HG03342 (cell line): ENCODE measurements around the gene ADGRL2.
"Not testable (repeated sequence)": the region's sequence is repeated elsewhere in the genome, so short reads cannot be mapped to it uniquely, and the experiment has no call there.

ENCODE experiments used
- ATAC-seq: cut with Tn5 transposase; IDR thresholded peaks from one replicate; pipeline ENCODE4 v1.9.1; 2021; ENCODE audit warnings: mild to moderate bottlenecking, moderate library complexity; ENCODE audit not compliant: unreplicated experiment

The ADGRL2 gene

DNA sequence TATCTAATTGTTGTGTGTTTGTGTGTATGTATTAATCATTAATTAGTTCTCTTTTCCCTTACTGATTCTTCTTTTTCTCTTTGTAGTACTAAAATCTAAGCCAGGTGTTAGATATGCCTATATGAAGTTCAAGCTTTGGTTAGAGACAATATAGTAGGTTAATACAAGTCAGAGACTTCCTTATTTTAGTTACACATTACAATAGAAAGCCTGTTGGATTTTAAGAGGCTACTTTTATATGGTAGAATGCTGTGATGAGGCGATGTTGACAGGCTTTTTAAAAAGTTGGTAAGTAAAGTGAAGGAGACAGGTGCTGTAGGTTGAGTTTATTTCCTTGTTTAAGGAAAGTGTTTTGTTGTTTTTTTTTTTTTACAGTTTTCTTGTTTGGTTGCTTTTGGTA lies 45.9 kb downstream of the ADGRL2 start:
- ATAC-seq = no peak

DNA sequence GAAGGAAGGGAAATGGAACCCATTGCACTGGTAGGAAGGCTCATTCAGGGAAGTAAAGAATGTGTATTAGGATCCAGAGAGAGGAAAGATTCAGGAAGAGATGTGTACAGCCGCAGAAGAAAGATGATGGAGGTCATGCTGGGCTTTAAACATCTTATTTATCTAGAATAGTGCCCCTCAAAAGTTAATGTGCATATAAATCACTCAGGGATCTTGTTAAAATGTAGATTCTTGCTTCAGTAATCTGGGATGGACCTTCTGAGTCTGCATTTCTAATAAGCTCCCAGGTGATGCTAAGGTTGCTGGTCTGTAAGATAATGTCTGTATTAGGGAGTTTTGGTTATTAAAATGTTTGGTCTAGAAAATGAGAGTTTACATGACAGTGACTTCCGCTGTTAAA lies 46.3 kb downstream of the ADGRL2 start:
- ATAC-seq = no peak

DNA sequence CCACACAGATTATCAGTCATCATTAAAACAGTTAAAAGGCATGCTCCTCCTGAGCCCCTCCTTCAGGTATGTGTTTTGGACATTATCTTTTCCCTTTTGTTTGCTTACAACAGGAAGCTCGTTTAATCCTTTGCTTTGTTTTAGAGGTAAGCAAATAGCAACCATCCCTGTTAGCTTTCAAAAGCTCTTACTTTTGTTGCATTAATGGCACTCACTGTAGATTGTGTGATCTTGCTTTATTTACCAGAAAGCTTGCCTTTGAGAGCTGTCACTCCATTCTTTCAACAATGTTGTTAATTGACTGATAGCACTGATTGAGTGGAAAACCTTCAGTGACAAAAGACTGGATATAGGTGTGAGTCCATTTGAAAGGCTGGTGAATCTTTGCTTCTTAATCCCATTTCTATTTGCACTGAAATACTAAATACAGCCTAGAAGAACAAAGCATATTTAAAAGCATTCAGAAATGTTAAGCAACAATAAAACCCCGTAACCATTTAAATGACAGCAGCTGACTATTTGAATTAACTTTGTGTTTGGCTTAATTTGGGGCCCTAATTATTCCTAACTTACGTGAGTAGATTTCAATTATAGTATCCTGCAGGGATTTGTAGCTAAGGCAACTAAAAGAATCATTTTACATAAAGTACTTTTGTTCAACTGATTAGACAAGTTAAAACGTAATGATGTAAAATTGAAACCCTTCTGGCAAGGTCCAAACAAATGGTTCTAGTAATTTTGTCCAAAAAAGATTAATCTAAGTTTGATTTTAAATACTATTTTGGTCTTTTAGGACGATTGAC lies 48.3 kb downstream of the ADGRL2 start:
- no peak for ATAC-seq

DNA sequence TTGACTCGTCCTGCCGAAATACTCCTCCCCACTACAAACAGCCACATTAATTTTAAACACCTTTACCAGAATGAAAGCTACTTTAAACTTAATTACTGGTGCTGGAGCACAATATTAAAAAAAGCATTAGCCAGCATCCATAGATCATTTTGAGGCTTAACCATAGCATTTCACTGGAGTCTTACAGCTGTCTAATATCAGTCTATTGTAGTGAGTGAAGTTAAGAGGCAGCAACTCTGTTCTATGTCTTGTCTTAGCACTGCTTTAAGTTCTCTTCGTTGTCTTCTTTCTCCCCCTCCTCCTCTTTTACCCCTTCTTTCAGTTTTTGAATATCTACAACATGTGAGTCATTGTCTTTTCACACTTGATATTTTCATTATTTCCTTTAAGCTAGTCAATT lies 49.3 kb downstream of the ADGRL2 start:
- no peak for ATAC-seq

DNA sequence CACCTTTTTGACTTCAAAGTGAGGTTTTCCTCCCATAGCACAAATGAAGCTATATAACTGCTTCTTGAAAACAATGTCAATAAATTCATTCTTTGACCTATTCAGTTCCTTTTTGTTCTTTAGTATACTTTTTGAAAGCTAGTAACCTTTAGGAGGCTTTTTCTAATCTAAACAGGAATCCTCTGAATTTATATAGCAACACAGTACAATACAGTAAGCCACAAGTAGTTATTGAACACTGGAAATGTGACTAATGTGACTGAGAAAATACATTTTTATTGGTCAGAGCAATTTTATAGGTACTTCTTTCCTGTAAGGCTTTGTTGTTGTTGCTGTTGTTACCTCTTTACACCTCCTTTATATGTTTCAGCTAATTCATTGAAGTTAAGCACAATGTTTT lies 49.8 kb downstream of the ADGRL2 start:
- ATAC-seq = no peak

DNA sequence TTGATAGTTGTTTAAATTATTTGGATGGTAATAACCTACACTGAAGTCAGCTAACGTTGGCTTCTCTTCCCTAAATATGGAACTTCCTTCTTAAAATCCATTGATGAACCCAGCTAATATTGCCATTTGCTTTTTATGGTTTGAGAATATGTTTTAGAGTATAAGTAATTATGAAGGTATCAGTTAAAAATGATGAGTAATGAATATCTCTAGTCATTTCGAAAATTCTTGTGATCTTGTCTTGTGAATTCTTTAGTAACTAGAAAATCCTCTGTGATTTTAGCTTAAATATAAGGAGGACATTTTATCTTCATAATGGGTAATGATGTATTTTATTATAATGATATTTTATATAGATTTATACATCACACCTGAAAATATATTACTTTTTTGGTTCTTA lies 50.5 kb downstream of the ADGRL2 start:
- ATAC-seq = no peak

DNA sequence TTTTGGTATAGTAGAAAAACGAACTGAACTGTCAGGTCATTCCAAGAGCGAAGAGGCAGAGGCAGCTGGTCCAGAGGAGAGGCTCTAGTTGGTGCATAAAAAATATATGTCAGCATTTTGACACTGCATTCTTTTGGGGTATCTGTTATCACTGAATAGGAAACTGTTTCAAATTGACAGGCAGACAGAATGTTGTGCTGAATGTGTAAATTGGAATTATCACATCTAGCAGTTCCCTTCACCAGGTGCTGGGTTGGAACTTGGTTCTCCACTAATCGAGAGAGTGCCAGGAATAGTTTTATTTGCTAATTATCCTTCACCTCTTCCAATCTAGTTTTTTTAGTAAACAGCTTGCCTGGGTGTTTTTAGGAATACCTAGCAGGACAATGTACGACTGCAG lies 52.2 kb downstream of the ADGRL2 start:
- no peak for ATAC-seq

DNA sequence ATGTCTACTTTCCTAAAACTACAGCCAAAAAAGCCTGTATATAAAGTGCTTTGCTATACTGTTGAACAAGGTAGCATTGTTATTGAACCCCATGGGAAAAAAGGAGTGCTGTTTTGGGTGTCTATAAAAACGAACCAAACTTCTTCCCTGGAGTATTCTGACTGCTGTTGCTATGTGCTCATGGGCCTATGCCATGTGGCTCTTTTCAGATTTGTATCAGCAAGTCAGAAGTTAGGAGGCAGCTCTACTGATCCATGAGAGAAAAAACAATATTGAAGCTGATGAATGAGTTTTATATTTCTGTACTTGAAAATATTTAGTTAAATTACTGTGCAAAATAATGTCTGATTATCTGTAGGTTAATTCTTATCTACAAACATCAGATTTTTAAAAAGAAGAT lies 66.5 kb downstream of the ADGRL2 start:
- no peak for ATAC-seq

DNA sequence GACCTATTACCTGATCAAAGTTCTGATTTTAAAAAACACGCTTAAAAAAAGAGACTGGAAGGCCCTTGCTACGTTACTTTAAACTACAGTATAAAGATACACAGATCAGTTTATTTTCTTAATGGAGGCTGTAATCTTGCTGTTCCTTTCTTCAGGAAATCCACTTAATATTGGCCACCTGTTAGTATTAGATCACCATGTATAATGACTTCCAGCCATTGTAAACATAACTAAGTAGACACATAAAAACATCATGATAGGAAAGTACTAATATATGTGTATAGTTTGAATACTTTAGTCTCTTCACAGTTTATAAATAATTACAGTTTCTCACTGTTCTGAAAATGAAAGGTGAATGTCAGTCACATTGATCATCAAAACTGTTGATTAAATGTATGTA lies 68.6 kb downstream of the ADGRL2 start:
- ATAC-seq = no peak

DNA sequence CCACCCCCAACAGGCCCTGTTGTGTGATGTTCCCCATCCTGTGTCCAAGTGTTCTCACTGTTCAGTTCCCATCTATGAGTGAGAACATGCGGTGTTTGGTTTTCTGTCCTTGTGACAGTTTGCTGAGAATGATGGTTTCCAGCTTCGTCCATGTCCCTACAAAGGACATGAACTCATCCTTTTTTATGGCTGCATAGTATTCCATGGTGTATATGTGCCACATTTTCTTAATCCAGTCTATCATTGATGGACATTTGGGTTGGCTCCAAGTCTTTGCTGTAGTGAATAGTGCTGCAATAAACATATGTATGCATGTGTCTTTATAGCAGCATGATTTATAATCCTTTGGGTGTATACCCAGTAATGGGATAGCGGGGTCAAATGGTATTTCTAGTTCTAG lies 70.4 kb downstream of the ADGRL2 start:
- ATAC-seq = not testable (repeated sequence)

DNA sequence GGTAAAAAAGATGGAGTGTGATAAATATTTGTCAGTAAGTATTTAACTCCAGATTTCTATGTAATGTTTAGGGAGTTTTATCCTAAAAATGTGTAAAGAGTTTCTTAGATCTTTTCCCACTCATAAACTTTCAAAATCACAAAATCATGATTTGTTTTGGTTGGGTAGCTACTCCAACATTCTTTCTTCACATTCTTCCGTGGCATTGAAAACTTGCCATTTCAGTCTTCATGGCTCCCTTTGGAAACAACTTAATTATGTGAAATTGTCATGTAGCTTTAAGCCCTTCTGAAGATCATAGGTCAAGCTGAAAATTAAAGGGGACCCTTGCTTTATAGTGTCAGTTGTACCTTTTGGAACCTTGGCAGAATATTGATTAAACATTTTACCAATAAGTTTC lies 73.2 kb downstream of the ADGRL2 start:
- no peak for ATAC-seq

DNA sequence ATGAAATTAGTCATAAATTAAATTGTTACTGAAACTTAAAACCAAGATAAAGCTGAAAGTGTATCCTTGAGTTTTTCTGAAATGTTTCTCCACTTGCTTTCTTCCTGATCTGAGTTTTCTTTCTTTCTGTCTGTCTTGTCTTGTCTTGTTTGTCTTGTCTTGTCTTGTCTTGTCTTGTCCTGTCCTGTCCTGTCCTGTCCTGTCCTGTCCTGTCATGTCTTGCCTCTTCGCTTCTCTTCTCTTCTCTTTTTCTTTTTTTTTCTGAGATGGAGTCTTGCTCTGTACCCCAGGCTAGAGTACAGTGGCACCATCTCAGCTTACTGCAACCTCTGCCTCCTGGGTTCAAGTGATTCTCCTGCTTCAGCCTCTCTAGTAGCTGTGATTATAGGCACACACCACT lies 73.7 kb downstream of the ADGRL2 start:
- ATAC-seq = no peak

DNA sequence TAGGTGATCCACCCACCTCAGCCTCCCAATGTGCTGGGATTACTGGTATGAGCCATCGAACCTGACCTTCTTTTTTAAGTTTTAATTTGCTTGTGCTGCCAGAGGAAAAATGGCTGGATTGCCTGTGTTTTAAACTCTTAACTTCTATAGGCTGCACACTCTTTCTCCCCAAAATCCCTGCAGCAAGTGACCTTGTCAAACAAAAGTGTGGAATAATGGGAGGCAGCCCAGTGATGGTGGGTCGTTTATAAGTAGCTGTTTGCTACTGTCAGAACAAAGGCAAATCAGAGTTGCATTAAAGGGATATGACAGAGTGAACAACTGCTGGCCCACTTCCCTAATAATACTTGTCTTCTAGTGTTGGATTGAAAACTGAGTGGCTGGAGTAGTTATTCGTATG lies 74.2 kb downstream of the ADGRL2 start:
- no peak for ATAC-seq

DNA sequence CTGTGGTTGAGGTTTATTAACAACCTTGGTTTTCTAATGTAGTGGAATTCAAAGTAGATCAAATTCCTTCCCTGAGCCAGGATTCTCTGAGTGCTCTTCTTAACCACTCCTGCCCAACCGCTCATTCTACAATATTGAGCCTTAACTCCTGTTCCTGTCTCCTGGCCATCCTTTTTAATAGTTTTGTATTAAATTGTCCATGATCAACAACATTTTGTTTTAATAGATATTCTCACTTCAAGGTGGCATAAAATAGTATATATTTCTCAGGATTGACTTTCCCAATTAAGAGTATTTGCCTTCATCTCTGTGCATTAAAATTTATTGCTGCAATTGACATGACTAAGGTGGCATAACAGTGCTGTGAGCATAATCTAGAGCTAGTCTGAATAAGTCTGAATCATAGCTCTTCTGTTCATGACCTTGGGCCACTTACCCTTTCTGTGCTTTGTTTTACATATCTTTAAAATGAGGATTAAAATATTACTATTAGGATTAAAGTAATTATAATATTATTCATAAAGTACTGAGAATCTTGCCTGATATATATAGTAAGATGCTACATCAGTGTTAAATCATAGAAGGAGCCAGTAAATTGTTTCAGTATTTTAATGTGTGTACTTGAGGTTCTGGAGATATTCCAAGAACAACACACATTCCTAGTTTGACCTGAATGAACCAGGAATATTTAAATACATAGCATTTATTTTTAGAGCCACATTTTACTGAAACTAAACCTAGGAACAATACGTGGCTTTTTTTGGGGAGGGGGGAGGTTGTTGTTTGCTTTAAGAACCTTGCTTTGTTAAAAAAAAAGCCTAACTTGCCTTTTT lies 76.4 kb downstream of the ADGRL2 start:
- ATAC-seq = no peak

DNA sequence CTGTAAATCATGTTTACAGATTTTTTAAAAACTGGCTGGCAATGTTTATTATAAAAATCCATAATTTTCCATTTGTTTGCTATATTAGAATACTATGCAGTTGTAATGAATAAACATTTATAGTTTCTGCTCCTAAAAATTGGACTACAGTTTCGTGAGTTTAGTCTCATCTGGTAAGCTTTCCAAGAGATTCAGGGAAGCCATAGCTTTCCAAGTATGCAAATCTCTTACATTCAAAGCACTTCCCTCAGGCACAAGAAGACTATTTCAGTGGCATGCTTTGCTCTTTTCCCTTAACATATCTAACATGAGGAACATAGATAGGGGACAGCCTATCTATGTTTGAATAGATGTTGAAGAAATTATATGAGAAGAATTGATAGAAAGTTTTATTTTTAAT lies 77.2 kb downstream of the ADGRL2 start:
- ATAC-seq = no peak

DNA sequence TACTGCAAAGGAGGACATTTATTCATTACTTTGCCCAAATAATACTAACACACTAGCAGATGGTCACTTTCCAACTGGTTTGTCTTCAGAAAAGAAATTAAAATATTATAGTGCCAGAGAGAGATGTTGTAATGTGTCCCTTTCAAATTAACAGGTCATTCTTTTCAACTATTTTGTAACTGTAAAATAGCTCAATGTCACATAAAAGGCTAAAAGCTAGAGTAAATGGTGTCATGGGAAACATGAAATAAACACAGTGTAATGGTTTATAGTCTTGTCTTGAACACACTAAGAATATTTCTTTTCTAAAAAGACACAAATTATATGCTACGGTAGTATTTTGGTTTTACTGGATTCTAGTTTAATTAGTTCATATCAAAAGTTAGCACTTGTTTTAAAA lies 77.8 kb downstream of the ADGRL2 start:
- ATAC-seq = no peak

DNA sequence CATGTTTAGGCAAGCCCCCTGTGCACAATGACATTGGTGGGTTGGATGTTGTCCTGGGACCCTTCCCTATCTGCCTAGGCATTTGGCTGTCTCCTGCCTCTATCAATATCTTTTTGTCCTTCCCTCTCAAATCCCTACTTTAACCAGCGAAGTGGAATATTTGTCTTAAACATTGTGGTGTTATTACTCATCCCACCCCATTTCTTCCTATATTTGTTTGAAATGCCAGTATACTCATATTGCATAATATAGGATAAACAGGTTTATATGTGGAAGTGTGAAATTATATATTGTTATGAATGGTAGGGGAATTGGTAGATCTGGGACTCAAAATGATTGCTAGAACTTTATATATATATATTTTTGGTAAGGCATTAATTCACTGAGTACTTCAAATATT lies 80.0 kb downstream of the ADGRL2 start:
- ATAC-seq = no peak

DNA sequence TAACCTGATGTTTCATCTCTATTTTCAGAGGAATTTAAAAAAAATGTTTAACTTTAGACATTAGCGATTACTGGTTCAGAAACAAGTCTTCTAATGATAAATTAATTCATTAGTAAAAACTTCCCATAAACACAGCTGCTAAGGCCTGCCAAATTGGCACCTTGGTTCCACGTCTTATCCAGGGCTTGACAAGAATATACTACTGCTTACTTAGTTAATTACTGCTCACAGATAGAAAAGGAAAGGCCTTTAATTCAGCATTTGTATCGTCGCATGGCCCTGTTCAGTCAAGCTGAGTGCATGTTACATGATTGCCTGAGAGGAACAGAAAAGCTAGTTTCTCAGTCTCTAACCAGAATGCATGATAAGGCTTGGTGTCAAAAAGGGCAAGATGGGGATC lies 84.6 kb downstream of the ADGRL2 start:
- no peak for ATAC-seq

DNA sequence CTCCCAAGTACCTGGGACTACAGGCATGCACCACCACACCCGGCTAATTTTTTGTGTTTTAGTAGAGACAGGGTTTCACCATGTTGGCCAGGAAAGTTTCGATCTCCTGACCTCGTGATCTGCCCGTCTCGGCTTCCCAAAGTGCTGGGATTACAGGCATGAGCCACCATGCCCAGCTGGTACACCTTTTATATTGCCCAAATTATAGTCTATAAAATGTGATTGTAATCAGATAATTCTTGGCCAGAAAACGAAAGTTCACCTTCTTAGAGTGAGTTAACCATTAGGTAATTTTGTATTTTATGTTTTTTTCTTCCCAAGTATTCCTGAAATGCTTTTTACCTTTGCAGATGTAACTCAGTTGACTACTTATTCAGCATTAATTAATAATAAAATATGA lies 85.6 kb downstream of the ADGRL2 start:
- ATAC-seq = not testable (repeated sequence)

DNA sequence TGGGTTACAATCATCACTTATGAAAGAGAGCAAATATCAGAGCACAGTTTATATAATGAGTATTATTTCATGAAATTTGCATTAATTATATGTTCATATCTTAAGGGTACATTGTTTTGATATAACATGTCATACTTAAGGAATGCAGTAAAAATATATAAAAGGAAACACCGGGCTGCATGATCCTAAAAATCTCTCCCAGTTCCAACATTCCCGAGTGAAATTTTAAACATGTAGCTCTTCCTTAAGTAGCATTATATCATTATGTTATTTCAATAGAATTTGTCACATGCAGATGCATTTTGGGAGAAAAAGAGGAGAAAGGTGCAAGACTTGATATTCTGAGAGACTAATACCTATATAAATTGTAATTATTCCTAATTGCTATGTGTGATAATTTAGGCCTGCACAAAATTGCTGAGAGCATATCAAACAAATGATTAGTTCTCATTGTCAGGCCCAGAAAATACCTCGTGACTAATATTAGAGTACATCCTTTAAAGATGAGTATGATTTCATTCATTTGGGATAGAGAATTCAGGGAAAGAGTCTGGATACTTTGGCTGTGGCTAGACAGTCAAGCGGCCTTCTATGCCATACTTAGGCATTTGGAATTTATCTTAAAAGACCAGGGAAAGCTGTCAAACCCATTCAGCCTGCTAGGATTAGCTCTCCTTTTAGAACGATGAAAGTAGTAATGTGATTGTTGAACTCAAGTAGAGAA lies 86.8 kb downstream of the ADGRL2 start:
- no peak for ATAC-seq

DNA sequence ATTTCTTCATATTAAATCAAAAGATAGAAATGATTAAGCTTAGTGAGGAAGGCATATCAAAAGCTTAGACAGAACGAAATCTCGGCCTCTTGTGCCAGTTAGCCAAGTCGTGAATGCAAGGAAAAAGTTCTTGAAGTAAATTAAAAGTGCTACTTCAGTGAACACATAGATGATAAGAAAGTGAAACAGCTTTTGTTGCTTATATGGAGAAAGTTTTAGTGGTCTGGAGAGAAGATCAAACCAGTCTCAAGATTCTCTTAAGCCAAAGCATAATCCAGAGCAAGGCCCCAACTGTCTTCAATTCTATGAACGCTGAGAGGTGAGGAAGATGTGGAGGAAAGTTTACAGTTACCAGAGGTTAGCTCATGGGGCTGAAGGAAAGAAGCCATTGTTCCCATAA lies 88.4 kb downstream of the ADGRL2 start:
- ATAC-seq = no peak

DNA sequence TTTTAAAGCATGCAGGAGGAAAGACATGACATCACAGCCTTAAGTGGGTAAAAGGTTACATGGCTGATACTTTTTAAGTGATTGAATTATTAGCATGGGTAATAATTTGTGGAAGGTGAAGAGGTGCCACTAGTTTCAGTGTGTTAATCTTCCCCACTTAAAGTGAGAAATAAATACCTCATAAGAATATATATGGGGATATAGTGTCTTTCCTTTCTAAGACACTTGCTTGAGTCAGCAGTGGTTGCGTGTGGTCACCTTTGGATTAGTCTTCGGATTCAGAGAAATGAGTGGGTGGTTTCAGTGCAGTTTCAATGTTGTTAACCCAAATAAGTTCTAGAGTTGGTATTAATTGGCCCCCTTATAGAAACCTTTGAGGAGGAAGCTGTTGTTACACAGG lies 94.1 kb downstream of the ADGRL2 start:
- ATAC-seq = no peak
